Body of pancreas (tissue), 4 donors: ENCODE data around the gene GRIK1.

Source experiments
- POLR2A ChIP-seq, 3 donors: fragments of 450-650 bp; IDR thresholded peaks; one replicate each; pipeline ENCODE4 v1.6.1; 2016; ENCODE audit warnings: antibody characterized with exemption in 3 of 3, mild to moderate bottlenecking in 2 of 3
- TF ChIP-seq, protein P1 (sequence below), 7 experiments: fragments of 450-650 bp in 4 of 7; fragments of 200-600 bp in 3 of 7; sonication (generic) in 3 of 7; IDR thresholded peaks; one replicate each; pipeline ENCODE4 v1.5.1; 2016 to 2019; ENCODE audit warnings: antibody characterized with exemption in 7 of 7

DNA sequence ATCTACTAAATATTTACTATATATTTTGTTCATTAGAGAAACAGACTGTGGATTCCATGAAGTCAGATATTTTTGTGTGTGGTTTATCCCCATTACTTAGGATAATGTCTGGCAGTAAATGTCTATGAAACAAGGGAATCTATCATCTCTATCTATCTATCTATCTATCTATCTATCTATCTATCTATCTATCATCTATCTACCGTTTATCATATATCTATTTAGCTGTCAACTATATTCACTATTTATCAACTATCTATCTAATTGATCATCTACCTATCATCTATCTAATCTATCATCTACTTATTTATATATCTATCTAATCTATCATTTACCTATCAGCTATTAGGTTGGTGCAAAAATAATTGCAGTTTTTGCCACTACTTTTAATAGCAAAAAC lies 255.7 kb downstream of the GRIK1 start:
- TF ChIP-seq, protein P1, sequence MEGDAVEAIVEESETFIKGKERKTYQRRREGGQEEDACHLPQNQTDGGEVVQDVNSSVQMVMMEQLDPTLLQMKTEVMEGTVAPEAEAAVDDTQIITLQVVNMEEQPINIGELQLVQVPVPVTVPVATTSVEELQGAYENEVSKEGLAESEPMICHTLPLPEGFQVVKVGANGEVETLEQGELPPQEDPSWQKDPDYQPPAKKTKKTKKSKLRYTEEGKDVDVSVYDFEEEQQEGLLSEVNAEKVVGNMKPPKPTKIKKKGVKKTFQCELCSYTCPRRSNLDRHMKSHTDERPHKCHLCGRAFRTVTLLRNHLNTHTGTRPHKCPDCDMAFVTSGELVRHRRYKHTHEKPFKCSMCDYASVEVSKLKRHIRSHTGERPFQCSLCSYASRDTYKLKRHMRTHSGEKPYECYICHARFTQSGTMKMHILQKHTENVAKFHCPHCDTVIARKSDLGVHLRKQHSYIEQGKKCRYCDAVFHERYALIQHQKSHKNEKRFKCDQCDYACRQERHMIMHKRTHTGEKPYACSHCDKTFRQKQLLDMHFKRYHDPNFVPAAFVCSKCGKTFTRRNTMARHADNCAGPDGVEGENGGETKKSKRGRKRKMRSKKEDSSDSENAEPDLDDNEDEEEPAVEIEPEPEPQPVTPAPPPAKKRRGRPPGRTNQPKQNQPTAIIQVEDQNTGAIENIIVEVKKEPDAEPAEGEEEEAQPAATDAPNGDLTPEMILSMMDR (IDR thresholded peaks at IDR 0.05): no peak
- TF ChIP-seq POLR2A (IDR thresholded peaks at IDR 0.05): no peak
